ENCODE results near the gene TFIP11.

TFIP11 gene

GRCh38 chr22:26464312-26464711, 48.0 kb downstream of the TFIP11 start:
- DNase-seq (ENCODE audit: extremely low read depth, insufficient read length) = no peak
- peaks cover 35% of the 10 kb centered on the region for H3K36me3 ChIP-seq (ENCODE audit: control insufficient read depth, insufficient read depth, low read length)
- TF ChIP-seq CTCF (IDR thresholded peaks at IDR 0.05; ENCODE audit: insufficient read depth, low read length, poor library complexity, severe bottlenecking) = no peak
- no peaks in the 10 kb centered on the region for H3K27me3 ChIP-seq (replicated peaks; ENCODE audit: control insufficient read depth, insufficient read depth, low read length)
- no peak overlapping the region for H3K4me3 ChIP-seq (replicated peaks; ENCODE audit: low read depth, low read length)

GRCh38 chr22:26463688-26464087, 48.6 kb downstream of the TFIP11 start:
- Histone ChIP-seq H3K27me3 (replicated peaks; ENCODE audit: control insufficient read depth, insufficient read depth, low read length) (no peaks in the 10 kb centered on the region), H3K4me3 (replicated peaks; ENCODE audit: low read depth, low read length) (no peak overlapping the region), H3K36me3 (ENCODE audit: control insufficient read depth, insufficient read depth, low read length) (peaks cover 31% of the 10 kb centered on the region)
- no peak for DNase-seq (ENCODE audit: extremely low read depth, insufficient read length)
- TF ChIP-seq CTCF (IDR thresholded peaks at IDR 0.05; ENCODE audit: insufficient read depth, low read length, poor library complexity, severe bottlenecking) = no peak

GRCh38 chr22:26463101-26463661, 49.1 kb downstream of the TFIP11 start:
- TF ChIP-seq CTCF (IDR thresholded peaks at IDR 0.05; ENCODE audit: insufficient read depth, low read length, poor library complexity, severe bottlenecking) = no peak
- DNase-seq (ENCODE audit: extremely low read depth, insufficient read length) = no peak
- H3K4me3 ChIP-seq (replicated peaks; ENCODE audit: low read depth, low read length) = no peak overlapping the region
- H3K36me3 ChIP-seq (ENCODE audit: control insufficient read depth, insufficient read depth, low read length) = peaks cover 28% of the 10 kb centered on the region
- H3K27me3 ChIP-seq (replicated peaks; ENCODE audit: control insufficient read depth, insufficient read depth, low read length) = no peaks in the 10 kb centered on the region

GRCh38 chr22:26462641-26463040, 49.6 kb downstream of the TFIP11 start:
- TF ChIP-seq CTCF (IDR thresholded peaks at IDR 0.05; ENCODE audit: insufficient read depth, low read length, poor library complexity, severe bottlenecking) = no peak
- H3K4me3 ChIP-seq (replicated peaks; ENCODE audit: low read depth, low read length) = no peak overlapping the region
- no peak for DNase-seq (ENCODE audit: extremely low read depth, insufficient read length)
- no peaks in the 10 kb centered on the region for H3K27me3 ChIP-seq (replicated peaks; ENCODE audit: control insufficient read depth, insufficient read depth, low read length)
- H3K36me3 ChIP-seq (ENCODE audit: control insufficient read depth, insufficient read depth, low read length) = peaks cover 30% of the 10 kb centered on the region

DNA sequence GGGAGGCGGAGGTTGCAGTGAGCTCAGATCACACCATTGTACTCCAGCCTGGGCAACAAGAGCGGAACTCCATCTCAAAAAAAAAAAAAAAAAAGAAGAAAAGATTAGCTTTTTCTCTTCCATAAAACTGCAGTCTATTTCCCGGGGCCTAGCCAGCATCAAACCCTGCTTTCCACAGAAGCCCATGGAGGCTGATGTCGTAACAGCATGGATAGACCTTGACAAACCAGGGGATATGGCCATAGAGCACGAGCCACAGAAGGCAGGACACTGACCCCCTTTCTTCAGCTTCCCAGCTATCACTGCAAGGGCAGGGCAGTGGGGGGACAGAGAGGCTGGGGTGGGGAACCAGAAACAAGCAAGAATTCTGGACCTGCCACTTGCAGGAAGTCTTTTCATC, 50.2 kb downstream of the TFIP11 start:
- H3K4me3 ChIP-seq (replicated peaks; ENCODE audit: low read depth, low read length) = no peak overlapping the region
- no peak for DNase-seq (ENCODE audit: extremely low read depth, insufficient read length)
- TF ChIP-seq CTCF (IDR thresholded peaks at IDR 0.05; ENCODE audit: insufficient read depth, low read length, poor library complexity, severe bottlenecking) = no peak
- H3K27me3 ChIP-seq (replicated peaks; ENCODE audit: control insufficient read depth, insufficient read depth, low read length) = no peaks in the 10 kb centered on the region
- H3K36me3 ChIP-seq (ENCODE audit: control insufficient read depth, insufficient read depth, low read length) = peaks cover 31% of the 10 kb centered on the region
